Measurements from ENCODE around the gene ATP8B1.

ATP8B1 gene

GRCh38 chr18:57816208-57816954 lies 13.3 kb upstream of the ATP8B1 start:
- DNase-seq, result peak; percentile 38

- no peak for DNase-seq
Measured at GRCh38 chr18:57814555-57814954, 11.4 kb upstream of the ATP8B1 start.

- DNase-seq, result no peak
Measured at GRCh38 chr18:57813245-57813644, 10.1 kb upstream of the ATP8B1 start.

- DNase-seq, result no peak
Measured at GRCh38 chr18:57812126-57812477, 9.0 kb upstream of the ATP8B1 start.

- no peak for DNase-seq
Measured at GRCh38 chr18:57811477-57812125, 8.5 kb upstream of the ATP8B1 start.

- DNase-seq, result no peak
Measured at GRCh38 chr18:57809190-57809589, 6.1 kb upstream of the ATP8B1 start.

GRCh38 chr18:57807336-57808117 lies 4.4 kb upstream of the ATP8B1 start:
- no peak for DNase-seq

- no peak for DNase-seq
Measured at GRCh38 chr18:57806978-57807285, 3.8 kb upstream of the ATP8B1 start.

- DNase-seq, result no peak
Measured at GRCh38 chr18:57806201-57806977, 3.3 kb upstream of the ATP8B1 start.

- DNase-seq, result no peak
Measured at GRCh38 chr18:57805117-57805516, 2.0 kb upstream of the ATP8B1 start.

- no peak for DNase-seq
Measured at GRCh38 chr18:57804557-57804956, 1.4 kb upstream of the ATP8B1 start.

GRCh38 chr18:57802213-57803102 lies 657 bp downstream of the ATP8B1 start:
- DNase-seq, result peak; percentile 81

- peak; percentile 88 for DNase-seq
Measured at GRCh38 chr18:57801761-57802212, 1.3 kb downstream of the ATP8B1 start.

- DNase-seq, result peak; percentile 76
Measured at GRCh38 chr18:57801325-57801724, 1.8 kb downstream of the ATP8B1 start.

- DNase-seq, result peak; percentile 58
Measured at GRCh38 chr18:57798713-57799373, 4.3 kb downstream of the ATP8B1 start.

GRCh38 chr18:57797209-57797651 lies 5.9 kb downstream of the ATP8B1 start:
- DNase-seq, result peak; percentile 95

GRCh38 chr18:57794951-57795728 lies 8.0 kb downstream of the ATP8B1 start:
- no peak for DNase-seq

- no peak for DNase-seq
Measured at GRCh38 chr18:57793302-57793986, 9.7 kb downstream of the ATP8B1 start.

GRCh38 chr18:57792631-57793301 lies 10.3 kb downstream of the ATP8B1 start:
- DNase-seq, result peak; percentile 51

Data from NCI-H69 (cell line).